Muscle layer of colon (tissue), 2 donors: ENCODE data around the gene DENND5B.
"Not testable (repeated sequence)": the region's sequence is repeated elsewhere in the genome, so short reads cannot be mapped to it uniquely, and the experiment has no call there.

Experiments used
- H3K27ac ChIP-seq: one replicate; pipeline ENCODE4 v1.7.0; 2013; ENCODE audit warnings: low read depth, mild to moderate bottlenecking, low read length, moderate library complexity
- H3K27me3 ChIP-seq, 2 donors: one replicate each; pipeline ENCODE4 v1.7.0; 2013; ENCODE audit warnings: low read length in 2 of 2, mild to moderate bottlenecking in 2 of 2; ENCODE audit not compliant: insufficient read depth in 2 of 2, control insufficient read depth in 1 of 2
- H3K36me3 ChIP-seq: one replicate; pipeline ENCODE4 v1.7.0; 2013; ENCODE audit warnings: mild to moderate bottlenecking, low read length; ENCODE audit not compliant: insufficient read depth
- H3K4me1 ChIP-seq: one replicate; pipeline ENCODE4 v1.7.0; 2013; ENCODE audit warnings: mild to moderate bottlenecking, low read length; ENCODE audit not compliant: insufficient read depth
- H3K4me3 ChIP-seq, 2 donors: one replicate each; pipeline ENCODE4 v1.7.0; 2013; ENCODE audit warnings: low read length in 2 of 2, low read depth in 1 of 2, mild to moderate bottlenecking in 1 of 2, moderate library complexity in 1 of 2
- H3K9ac ChIP-seq: one replicate; pipeline ENCODE4 v1.7.0; 2013; ENCODE audit warnings: low read length
- H3K9me3 ChIP-seq: one replicate; pipeline ENCODE4 v1.7.0; 2013; ENCODE audit warnings: mild to moderate bottlenecking, low read length
- donor health status: abdominal sarcoma.
- donor health status: Adenocarcinoma of cecum.

DENND5B gene

GRCh38 chr12:31572900-31573600, 17.9 kb downstream of the DENND5B start:
- H3K9ac ChIP-seq: no peak overlapping the region
- H3K27ac ChIP-seq: no peak overlapping the region
- H3K4me1 ChIP-seq: no peaks in the 10 kb centered on the region
- no peaks in the 10 kb centered on the region for H3K27me3 ChIP-seq
- no peaks in the 10 kb centered on the region for H3K9me3 ChIP-seq
- no peak overlapping the region for H3K4me3 ChIP-seq
- H3K36me3 ChIP-seq: no peaks in the 10 kb centered on the region

GRCh38 chr12:31570880-31571279, 20.1 kb downstream of the DENND5B start:
- Histone ChIP-seq H3K4me1 (no peaks in the 10 kb centered on the region), H3K27me3 (no peaks in the 10 kb centered on the region), H3K4me3 (no peak overlapping the region), H3K9ac (no peak overlapping the region), H3K36me3 (no peaks in the 10 kb centered on the region), H3K9me3 (no peaks in the 10 kb centered on the region), H3K27ac (no peak overlapping the region)

- not testable (repeated sequence) for H3K4me3 ChIP-seq, H3K9ac ChIP-seq, H3K4me1 ChIP-seq, H3K27me3 ChIP-seq, H3K36me3 ChIP-seq, H3K27ac ChIP-seq, H3K9me3 ChIP-seq
Measured at GRCh38 chr12:31569517-31569916, 21.4 kb downstream of the DENND5B start.

- Histone ChIP-seq H3K9ac (no peak overlapping the region), H3K27me3 (no peaks in the 10 kb centered on the region), H3K4me1 (no peaks in the 10 kb centered on the region), H3K9me3 (no peaks in the 10 kb centered on the region), H3K4me3 (no peak overlapping the region), H3K36me3 (no peaks in the 10 kb centered on the region), H3K27ac (no peak overlapping the region)
Measured at GRCh38 chr12:31568498-31568897, 22.4 kb downstream of the DENND5B start.

DNA sequence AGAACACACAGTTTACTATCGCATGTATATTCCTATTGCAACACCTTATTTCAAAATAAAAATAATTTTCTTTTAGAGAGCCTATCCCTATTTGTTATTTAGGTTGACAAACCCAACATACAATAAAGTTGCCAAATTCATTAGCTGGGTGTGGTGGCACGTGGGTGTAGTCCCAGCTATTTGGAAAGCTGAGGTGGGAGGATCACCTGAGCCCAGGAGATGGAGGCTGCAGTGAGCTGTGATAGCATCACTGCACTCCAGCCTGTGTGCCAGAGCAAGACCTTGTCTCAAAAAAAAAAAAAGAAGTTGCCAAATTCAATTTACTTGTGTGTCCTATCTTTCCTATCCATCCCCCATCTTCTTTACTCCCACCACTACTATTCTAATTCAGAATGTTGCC, 23.9 kb downstream of the DENND5B start:
- Histone ChIP-seq H3K27ac (no peak overlapping the region), H3K27me3 (no peaks in the 10 kb centered on the region), H3K4me3 (no peak overlapping the region), H3K4me1 (peaks cover 4% of the 10 kb centered on the region), H3K36me3 (no peaks in the 10 kb centered on the region), H3K9ac (no peak overlapping the region), H3K9me3 (no peaks in the 10 kb centered on the region)

- no peaks in the 10 kb centered on the region for H3K27me3 ChIP-seq
- H3K4me3 ChIP-seq: no peak overlapping the region
- H3K27ac ChIP-seq: no peak overlapping the region
- no peak overlapping the region for H3K9ac ChIP-seq
- peaks cover 4% of the 10 kb centered on the region for H3K4me1 ChIP-seq
- H3K9me3 ChIP-seq: no peaks in the 10 kb centered on the region
- H3K36me3 ChIP-seq: no peaks in the 10 kb centered on the region
Measured at GRCh38 chr12:31566547-31566946, 24.4 kb downstream of the DENND5B start.

- no peaks in the 10 kb centered on the region for H3K9me3 ChIP-seq
- no peaks in the 10 kb centered on the region for H3K27me3 ChIP-seq
- H3K36me3 ChIP-seq: no peaks in the 10 kb centered on the region
- H3K9ac ChIP-seq: no peak overlapping the region
- H3K4me3 ChIP-seq: no peak overlapping the region
- peaks cover 4% of the 10 kb centered on the region for H3K4me1 ChIP-seq
- H3K27ac ChIP-seq: no peak overlapping the region
Measured at GRCh38 chr12:31562594-31563328, 28.2 kb downstream of the DENND5B start.

DNA sequence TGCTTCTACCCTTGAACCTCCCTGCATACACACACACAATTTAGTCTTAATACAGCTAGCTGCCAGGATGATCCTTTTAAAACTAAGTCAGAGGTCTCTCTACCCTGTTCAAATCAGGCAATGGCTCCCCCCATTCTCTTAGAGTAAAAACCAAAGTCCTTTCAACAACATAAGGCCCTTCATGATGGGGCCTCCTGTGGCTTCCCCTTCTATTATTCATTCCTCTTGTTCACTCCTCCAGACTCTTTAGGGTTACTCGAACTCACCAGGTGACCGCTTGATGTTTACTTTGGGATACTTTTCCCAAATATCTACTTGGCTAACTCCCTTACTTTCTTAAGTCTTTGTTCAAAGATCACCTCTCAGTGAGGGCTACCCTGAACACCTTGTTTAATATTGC, 30.4 kb downstream of the DENND5B start:
- Histone ChIP-seq H3K27me3 (no peaks in the 10 kb centered on the region), H3K4me1 (peaks cover 4% of the 10 kb centered on the region), H3K9ac (no peak overlapping the region), H3K27ac (no peak overlapping the region), H3K4me3 (no peak overlapping the region), H3K9me3 (no peaks in the 10 kb centered on the region), H3K36me3 (no peaks in the 10 kb centered on the region)

GRCh38 chr12:31558521-31558920, 32.4 kb downstream of the DENND5B start:
- H3K4me1 ChIP-seq: peaks cover 4% of the 10 kb centered on the region
- no peaks in the 10 kb centered on the region for H3K27me3 ChIP-seq
- H3K9me3 ChIP-seq: no peaks in the 10 kb centered on the region
- H3K9ac ChIP-seq: no peak overlapping the region
- H3K27ac ChIP-seq: no peak overlapping the region
- no peak overlapping the region for H3K4me3 ChIP-seq
- H3K36me3 ChIP-seq: no peaks in the 10 kb centered on the region

- Histone ChIP-seq H3K27ac (no peak overlapping the region), H3K27me3 (no peaks in the 10 kb centered on the region), H3K4me3 (no peak overlapping the region), H3K9me3 (no peaks in the 10 kb centered on the region), H3K4me1 (no peaks in the 10 kb centered on the region), H3K9ac (no peak overlapping the region), H3K36me3 (no peaks in the 10 kb centered on the region)
Measured at GRCh38 chr12:31557707-31558106, 33.2 kb downstream of the DENND5B start.

DNA sequence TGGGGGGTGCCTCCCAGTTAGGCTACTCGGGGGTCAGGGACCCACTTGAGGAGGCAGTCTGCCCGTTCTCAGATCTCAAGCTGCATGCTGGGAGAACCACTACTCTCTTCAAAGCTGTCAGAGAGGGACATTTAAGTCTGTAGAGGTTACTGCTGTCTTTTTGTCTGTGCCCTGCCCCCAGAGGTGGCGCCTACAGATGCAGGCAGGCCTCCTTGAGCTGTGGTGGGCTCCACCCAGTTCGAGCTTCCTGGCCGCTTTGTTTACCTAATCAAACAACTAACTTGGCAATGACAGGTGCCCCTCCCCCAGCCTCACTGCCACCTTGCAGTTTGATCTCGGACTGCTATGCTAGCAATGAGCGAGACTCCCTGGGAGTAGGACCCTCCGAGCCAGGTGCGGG, 35.5 kb downstream of the DENND5B start:
- H3K4me1 ChIP-seq, H3K27me3 ChIP-seq, H3K9me3 ChIP-seq, H3K36me3 ChIP-seq, H3K27ac ChIP-seq, H3K9ac ChIP-seq, H3K4me3 ChIP-seq: not testable (repeated sequence)

GRCh38 chr12:31550590-31550989, 40.3 kb downstream of the DENND5B start:
- not testable (repeated sequence) for H3K36me3 ChIP-seq

More at GRCh38 chr12:31550590-31550989, 40.3 kb downstream of the DENND5B start:
- not testable (repeated sequence) for H3K27ac ChIP-seq, H3K27me3 ChIP-seq, H3K9ac ChIP-seq, H3K4me3 ChIP-seq, H3K4me1 ChIP-seq, H3K9me3 ChIP-seq
